OCI-LY1 (cell line): ENCODE measurements around the gene ARPC2.

Experiments used
- H2AFZ ChIP-seq: fragments of 200-600 bp; sonication (generic), shearing (Covaris generic); 2 replicates; pipeline ENCODE4 v1.6.0; 2014; ENCODE audit warnings: antibody characterized with exemption, mild to moderate bottlenecking, low read length
- H3F3A ChIP-seq: fragments of 200-600 bp; sonication (generic), shearing (Covaris generic); 2 replicates; pipeline ENCODE4 v1.6.0; 2014; ENCODE audit warnings: mild to moderate bottlenecking, antibody characterized with exemption, low read length, moderate library complexity; ENCODE audit not compliant: insufficient read depth
- H3K27ac ChIP-seq: fragments of 200-600 bp; sonication (generic); 2 replicates; pipeline ENCODE4 v1.5.1; 2014; ENCODE audit warnings: low read length, mixed run types, mild to moderate bottlenecking, low read depth; ENCODE audit not compliant: poor library complexity, severe bottlenecking
- H3K27me3 ChIP-seq: fragments of 200-600 bp; sonication (generic); 2 replicates; pipeline ENCODE4 v1.6.0; 2014; ENCODE audit warnings: antibody characterized with exemption, mild to moderate bottlenecking, low read length, moderate library complexity; ENCODE audit not compliant: insufficient read depth
- H3K36me3 ChIP-seq: fragments of 200-600 bp; sonication (generic); 2 replicates; pipeline ENCODE4 v1.6.1; 2014; ENCODE audit warnings: mild to moderate bottlenecking, antibody characterized with exemption, low read length, moderate library complexity, mixed read lengths; ENCODE audit not compliant: insufficient read depth
- H3K4me1 ChIP-seq: fragments of 200-600 bp; sonication (generic); 2 replicates; pipeline ENCODE4 v1.5.1; 2014; ENCODE audit warnings: mild to moderate bottlenecking, low read length, moderate library complexity; ENCODE audit not compliant: insufficient read depth, severe bottlenecking
- H3K4me2 ChIP-seq: fragments of 200-600 bp; sonication (generic), shearing (Covaris generic); 2 replicates; pipeline ENCODE4 v1.6.1; 2014; ENCODE audit warnings: low read length
- H3K4me3 ChIP-seq: fragments of 200-600 bp; sonication (generic); 2 replicates; pipeline ENCODE4 v1.5.1; 2014; ENCODE audit warnings: low read length, low read depth, mild to moderate bottlenecking, mixed read lengths; ENCODE audit not compliant: poor library complexity, severe bottlenecking
- H3K79me2 ChIP-seq: fragments of 200-600 bp; shearing (Covaris generic); 2 replicates; pipeline ENCODE4 v1.6.1; 2016; ENCODE audit warnings: mixed run types, low read length, mixed read lengths; ENCODE audit not compliant: insufficient read depth
- H3K9ac ChIP-seq: fragments of 200-600 bp; sonication (generic), shearing (Covaris generic); 2 replicates; pipeline ENCODE4 v1.6.1; 2014; ENCODE audit warnings: mild to moderate bottlenecking, low read length, mixed read lengths
- H3K9me2 ChIP-seq: fragments of 200-600 bp; sonication (generic), shearing (Covaris generic); 2 replicates; pipeline ENCODE4 v1.6.1; 2014; ENCODE audit warnings: low read depth, mild to moderate bottlenecking, low read length, mixed read lengths
- H3K9me3 ChIP-seq: fragments of 200-600 bp; shearing (Covaris generic); 2 replicates; pipeline ENCODE4 v1.6.1; 2014; ENCODE audit warnings: low read length, mixed read lengths
- H4K20me1 ChIP-seq: fragments of 200-600 bp; sonication (generic), shearing (Covaris generic); 2 replicates; pipeline ENCODE4 v1.6.0; 2016; ENCODE audit warnings: mild to moderate bottlenecking, low read length; ENCODE audit not compliant: insufficient read depth
- CTCF ChIP-seq: fragments of 200-600 bp; sonication (generic), shearing (Covaris generic); IDR thresholded peaks from 2 replicates; pipeline ENCODE4 v1.5.1; 2017; ENCODE audit warnings: mild to moderate bottlenecking, antibody characterized with exemption, low read length, moderate library complexity, mixed read lengths
- EZH2 ChIP-seq: fragments of 200-600 bp; sonication (generic), shearing (Covaris generic); IDR thresholded peaks from 2 replicates; pipeline ENCODE4 v1.8.0; 2017; ENCODE audit warnings: borderline replicate concordance, mixed run types, mild to moderate bottlenecking, antibody characterized with exemption, low read length, moderate library complexity, mixed read lengths

ARPC2 gene

GRCh38 chr2:218290316-218291261 is 73.6 kb downstream of the ARPC2 start:
- peak overlapping the region; percentile 59 for H3K4me3 ChIP-seq
- H3K4me1 ChIP-seq = peaks cover 48% of the 10 kb centered on the region
- H3K9me2 ChIP-seq = no peaks in the 10 kb centered on the region
- H3K79me2 ChIP-seq = no peaks in the 10 kb centered on the region
- peak overlapping the region; percentile 71; the same call in 1 of the 2 replicates for H3K4me2 ChIP-seq
- no peaks in the 10 kb centered on the region for H4K20me1 ChIP-seq
- no peaks in the 10 kb centered on the region for H3K27me3 ChIP-seq
- H3K9ac ChIP-seq = no peak overlapping the region; the same call in 1 of the 2 replicates
- peak overlapping the region; percentile 69 for H3K27ac ChIP-seq
- no peaks in the 10 kb centered on the region for H3K36me3 ChIP-seq
- no peaks in the 10 kb centered on the region for H3F3A ChIP-seq
- H3K9me3 ChIP-seq = no peaks in the 10 kb centered on the region
- H2AFZ ChIP-seq = no peak overlapping the region
- no peak for TF ChIP-seq EZH2
- no peak for TF ChIP-seq CTCF

DNA sequence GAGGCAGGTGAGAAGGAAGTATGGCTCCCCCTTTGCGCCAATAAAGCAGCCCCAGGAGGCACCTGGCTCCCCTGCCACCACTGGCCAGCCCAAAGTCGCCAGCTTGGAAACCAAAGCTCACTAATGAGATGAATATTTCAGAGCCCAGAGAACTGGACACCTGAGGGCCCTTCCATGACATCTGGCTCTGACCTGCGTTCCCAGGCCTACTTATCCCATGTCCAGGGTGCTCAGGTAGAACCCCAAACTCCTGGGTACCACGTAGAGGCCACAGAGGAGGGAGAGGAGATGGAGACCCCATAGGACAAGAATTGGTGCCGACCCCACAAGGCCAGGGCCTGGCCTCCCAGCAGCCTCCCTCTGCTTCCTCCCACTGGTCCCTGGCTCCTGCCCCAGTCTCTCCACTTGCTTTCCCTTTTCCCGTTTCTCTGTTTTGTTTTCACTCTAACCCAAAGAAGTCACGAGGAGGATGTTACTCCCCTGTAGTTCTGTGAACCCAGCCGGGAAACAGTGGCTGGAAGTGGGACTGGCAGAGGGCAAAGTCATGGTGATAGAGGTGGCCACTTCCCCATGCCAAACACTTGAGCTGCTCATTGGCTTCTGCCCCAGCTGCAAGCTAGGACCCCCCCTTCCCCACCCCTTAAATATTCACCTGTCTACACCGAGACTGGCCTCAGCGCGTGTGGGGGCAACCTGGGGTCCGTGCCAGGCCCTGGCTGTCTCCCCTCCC is 74.5 kb downstream of the ARPC2 start:
- Histone ChIP-seq H3K27ac (peak overlapping the region; percentile 69), H3K27me3 (no peaks in the 10 kb centered on the region), H3K9me3 (no peaks in the 10 kb centered on the region), H3K36me3 (no peaks in the 10 kb centered on the region), H4K20me1 (no peaks in the 10 kb centered on the region), H3K4me1 (peaks cover 39% of the 10 kb centered on the region), H3K79me2 (no peaks in the 10 kb centered on the region), H2AFZ (no peak overlapping the region), H3K4me3 (peak overlapping the region; percentile 59), H3K4me2 (peak overlapping the region; percentile 71), H3F3A (no peaks in the 10 kb centered on the region), H3K9me2 (no peaks in the 10 kb centered on the region), H3K9ac (peak overlapping the region; percentile 48; the same call in 1 of the 2 replicates)
- no peak for TF ChIP-seq CTCF
- no peak for TF ChIP-seq EZH2

- Histone ChIP-seq H3K9me3 (no peaks in the 10 kb centered on the region), H3K9ac (peak within 1 kb of the TSS; percentile 48; the same call in 1 of the 2 replicates), H2AFZ (no peak within 1 kb of the TSS), H4K20me1 (no peaks in the 10 kb centered on the region), H3F3A (no peaks in the 10 kb centered on the region), H3K4me2 (peak within 1 kb of the TSS; percentile 71), H3K27me3 (no peaks in the 10 kb centered on the region), H3K36me3 (no peaks in the 10 kb centered on the region), H3K79me2 (no peaks in the 10 kb centered on the region), H3K4me1 (peaks cover 30% of the 10 kb centered on the region), H3K27ac (peak within 1 kb of the TSS; percentile 69), H3K4me3 (peak within 1 kb of the TSS; percentile 59), H3K9me2 (no peaks in the 10 kb centered on the region)
- TF ChIP-seq EZH2 (no peak), CTCF (peak; percentile 62)
Measured at GRCh38 chr2:218292048-218293014, 75.3 kb downstream of the ARPC2 start, which contains the start of gene TMBIM1. Gene TMBIM1 (minus strand): TSS chr2:218292503. CDS start chr2:218282141, 10,362 bp downstream.
